A673 (cell line): ENCODE results near the gene VGLL2.

Experiments
- CTCF ChIP-seq: fragments of 300-800, 200-600 bp; sonication (generic); conservative IDR thresholded peaks from 2 replicates; pipeline ENCODE4 v1.5.1; 2017; ENCODE audit warnings: low read depth, mild to moderate bottlenecking, antibody characterized with exemption, low read length, moderate library complexity, mixed read lengths
- EZH2 ChIP-seq: fragments of 200-600 bp; sonication (generic); IDR thresholded peaks from 2 replicates; pipeline ENCODE4 v1.6.1; 2017; ENCODE audit warnings: borderline replicate concordance, low read depth, mild to moderate bottlenecking, mixed read lengths, antibody characterized with exemption, low read length; ENCODE audit not compliant: poor library complexity, severe bottlenecking

- TF ChIP-seq CTCF (no peak), EZH2 (peak; percentile 24)
Observed at GRCh38 chr6:117267054-117267347, 1.6 kb downstream of the VGLL2 start.
